Neuronal stem cell (in vitro differentiated cells): ENCODE data around the gene SPOP.

Experiments used
- DNase-seq: peaks from one replicate; pipeline ENCODE4 v3.0.0-alpha.2; 2013; ENCODE audit warnings: low spot score
- H2AFZ ChIP-seq: one replicate; pipeline ENCODE4 v1.6.1; 2013; ENCODE audit warnings: mild to moderate bottlenecking, low read length, inconsistent platforms
- H2AK5ac ChIP-seq: 2 replicates; pipeline ENCODE4 v1.6.1; 2013; ENCODE audit warnings: low read depth, mild to moderate bottlenecking, inconsistent platforms, low read length, moderate library complexity, mixed read lengths
- H2BK120ac ChIP-seq: 2 replicates; pipeline ENCODE4 v1.6.1; 2013; ENCODE audit warnings: low read depth, mild to moderate bottlenecking, inconsistent platforms, low read length, moderate library complexity, mixed read lengths
- H2BK12ac ChIP-seq: one replicate; pipeline ENCODE4 v1.6.1; 2013; ENCODE audit warnings: low read length, inconsistent platforms
- H2BK15ac ChIP-seq: 2 replicates; pipeline ENCODE4 v1.6.1; 2013; ENCODE audit warnings: mild to moderate bottlenecking, low read length, inconsistent platforms, mixed read lengths
- H2BK5ac ChIP-seq: one replicate; pipeline ENCODE4 v1.6.1; 2013; ENCODE audit warnings: inconsistent platforms, mild to moderate bottlenecking, low read length, moderate library complexity
- H3K14ac ChIP-seq: one replicate; pipeline ENCODE4 v1.6.1; 2013; ENCODE audit warnings: low read length, inconsistent platforms
- H3K18ac ChIP-seq: 2 replicates; pipeline ENCODE4 v1.6.1; 2013; ENCODE audit warnings: low read length, inconsistent platforms
- H3K23ac ChIP-seq: 2 replicates; pipeline ENCODE4 v1.6.1; 2013; ENCODE audit warnings: low read depth, mild to moderate bottlenecking, mixed read lengths, low read length, inconsistent platforms; ENCODE audit not compliant: poor library complexity
- H3K27ac ChIP-seq: replicated peaks from 3 replicates; pipeline ENCODE4 v1.5.1; 2013; ENCODE audit warnings: low read length, inconsistent platforms
- H3K27me3 ChIP-seq, 3 experiments: 2 replicates each; pipeline ENCODE4 v1.6.1; 2013; ENCODE audit warnings: low read length in 3 of 3, mild to moderate bottlenecking in 2 of 3, inconsistent platforms in 1 of 3, low read depth in 1 of 3, mixed read lengths in 1 of 3, moderate library complexity in 1 of 3; ENCODE audit not compliant: control insufficient read depth in 3 of 3, insufficient read depth in 3 of 3
- H3K36me3 ChIP-seq, 2 donors: replicated peaks in 1 of 2; 2 replicates each; pipeline ENCODE4 v1.6.1; 2013; ENCODE audit warnings: low read length in 2 of 2; ENCODE audit not compliant: control insufficient read depth in 2 of 2, insufficient read depth in 2 of 2
- H3K4ac ChIP-seq: 2 replicates; pipeline ENCODE4 v1.6.1; 2013; ENCODE audit warnings: inconsistent platforms, mild to moderate bottlenecking, low read length, moderate library complexity
- H3K4me1 ChIP-seq, 2 donors: 1 replicate in 1 of 2; 2 replicates in 1 of 2; pipeline ENCODE4 v1.6.1; 2013; ENCODE audit warnings: low read length in 2 of 2, low read depth in 1 of 2; ENCODE audit not compliant: control insufficient read depth in 2 of 2, insufficient read depth in 1 of 2
- H3K4me2 ChIP-seq: one replicate; pipeline ENCODE4 v1.6.1; 2013; ENCODE audit warnings: mild to moderate bottlenecking, low read length, inconsistent platforms; ENCODE audit not compliant: insufficient read depth, poor library complexity, severe bottlenecking
- H3K4me3 ChIP-seq, 2 donors: 2 replicates each; pipeline ENCODE4 v1.5.1; 2013; ENCODE audit warnings: low read length in 2 of 2, mild to moderate bottlenecking in 2 of 2, inconsistent platforms in 1 of 2, moderate library complexity in 1 of 2
- H3K79me1 ChIP-seq: one replicate; pipeline ENCODE4 v1.6.1; 2013; ENCODE audit warnings: low read depth, mild to moderate bottlenecking, inconsistent platforms, low read length, moderate library complexity
- H3K9ac ChIP-seq: one replicate; pipeline ENCODE4 v1.6.1; 2013; ENCODE audit warnings: mild to moderate bottlenecking, low read depth, low read length, inconsistent platforms; ENCODE audit not compliant: poor library complexity
- H3K9me3 ChIP-seq, 2 donors: replicated peaks in 1 of 2; 2 replicates each; pipeline versions ENCODE3 to v1.6.1; 2013; ENCODE audit warnings: low read length in 2 of 2, mild to moderate bottlenecking in 2 of 2, inconsistent platforms in 1 of 2, low read depth in 1 of 2, mixed read lengths in 1 of 2, moderate library complexity in 1 of 2; ENCODE audit not compliant: control insufficient read depth in 2 of 2, insufficient read depth in 1 of 2
- H4K8ac ChIP-seq: one replicate; pipeline ENCODE4 v1.6.1; 2013; ENCODE audit warnings: low read depth, mild to moderate bottlenecking, inconsistent platforms, low read length, moderate library complexity
- H4K91ac ChIP-seq: one replicate; pipeline ENCODE4 v1.6.1; 2013; ENCODE audit warnings: low read length, low read depth, mild to moderate bottlenecking, inconsistent platforms; ENCODE audit not compliant: poor library complexity
- WGBS, 2 donors: extraction: QIAGEN DNeasy Blood & Tissue Kit; methylation state at CpG; one replicate each; pipeline ENCODE4 v1.1.7; 2013; ENCODE audit warnings: missing lambda C conversion rate in 2 of 2, mixed read lengths in 1 of 2; ENCODE audit not compliant: insufficient read length in 2 of 2, insufficient replicate concordance in 1 of 2; ENCODE audit errors: extremely low coverage in 2 of 2; 5-methylcytosine and 5-hydroxymethylcytosine counted together

Gene SPOP

GRCh38 chr17:49715717-49716279, 37.9 kb upstream of the SPOP start:
- Histone ChIP-seq H3K4me3 (no peak overlapping the region), H2BK120ac (no peak overlapping the region), H4K91ac (no peak overlapping the region), H2BK15ac (no peak overlapping the region), H3K14ac (no peak overlapping the region), H3K18ac (no peak overlapping the region), H2AK5ac (no peak overlapping the region), H2BK5ac (no peak overlapping the region), H4K8ac (no peak overlapping the region), H3K4ac (no peak overlapping the region), H3K79me1 (no peaks in the 10 kb centered on the region), H3K9ac (no peak overlapping the region), H3K23ac (no peak overlapping the region), H3K27me3 (no peaks in the 10 kb centered on the region), H3K9me3 (no peaks in the 10 kb centered on the region), H2BK12ac (no peak overlapping the region), H3K27ac (no peak overlapping the region), H3K4me2 (no peak overlapping the region), H2AFZ (no peak overlapping the region), H3K36me3 (peaks cover 48 to 65% of the 10 kb centered on the region in 2 donors), H3K4me1 (peaks cover 0 to 3% of the 10 kb centered on the region in 2 donors)
- no peak for DNase-seq
- no CpG with 5 or more reads among the region's 9 CpGs for WGBS, 2 donors

DNA sequence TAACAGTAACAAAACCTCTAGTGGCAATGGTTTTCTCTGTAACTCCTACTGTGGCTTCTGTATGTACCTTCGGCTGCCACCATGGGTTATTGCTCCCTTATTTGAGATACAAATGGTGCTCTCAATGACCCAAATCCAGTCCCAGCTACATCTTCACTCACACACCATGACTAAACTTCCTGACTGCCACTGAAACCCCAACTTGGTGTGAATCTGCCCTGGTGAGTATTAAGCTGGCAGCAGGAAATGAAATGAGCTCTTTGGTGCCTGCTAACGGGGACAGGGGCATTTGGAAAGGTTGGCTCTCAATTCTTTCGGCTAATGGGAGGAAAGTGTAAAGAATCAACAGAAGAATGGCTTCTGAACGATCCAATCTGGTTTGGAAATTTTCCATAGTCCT, 37.3 kb upstream of the SPOP start:
- Histone ChIP-seq H2BK120ac (no peak overlapping the region), H3K4ac (no peak overlapping the region), H3K18ac (no peak overlapping the region), H4K91ac (no peak overlapping the region), H2BK15ac (no peak overlapping the region), H3K4me3 (no peak overlapping the region), H2AFZ (no peak overlapping the region), H3K36me3 (peaks cover 46 to 63% of the 10 kb centered on the region in 2 donors), H2AK5ac (no peak overlapping the region), H3K9ac (no peak overlapping the region), H3K27ac (no peak overlapping the region), H3K9me3 (no peaks in the 10 kb centered on the region), H3K79me1 (no peaks in the 10 kb centered on the region), H3K27me3 (no peaks in the 10 kb centered on the region), H3K4me1 (peaks cover 0 to 3% of the 10 kb centered on the region in 2 donors), H3K4me2 (no peak overlapping the region), H2BK5ac (no peak overlapping the region), H3K14ac (no peak overlapping the region), H2BK12ac (no peak overlapping the region), H3K23ac (no peak overlapping the region), H4K8ac (no peak overlapping the region)
- no CpG with 5 or more reads among the region's 4 CpGs for WGBS, 2 donors
- no peak for DNase-seq

GRCh38 chr17:49708515-49709183, 30.8 kb upstream of the SPOP start:
- no peaks in the 10 kb centered on the region for H3K27me3 ChIP-seq
- peaks cover 1% of the 10 kb centered on the region for H3K79me1 ChIP-seq
- no peak overlapping the region for H3K23ac ChIP-seq
- H4K8ac ChIP-seq: no peak overlapping the region
- H3K4me2 ChIP-seq: no peak overlapping the region
- DNase-seq: no peak
- no peak overlapping the region for H2AK5ac ChIP-seq
- no peak overlapping the region for H3K27ac ChIP-seq
- no peak overlapping the region for H3K9ac ChIP-seq
- no peak overlapping the region for H4K91ac ChIP-seq
- H2AFZ ChIP-seq: peak overlapping the region; percentile 92
- no peak overlapping the region for H2BK12ac ChIP-seq
- H3K4me1 ChIP-seq: peaks cover 3 to 11% of the 10 kb centered on the region in 2 donors
- no peak overlapping the region for H3K4ac ChIP-seq
- peak overlapping the region in 1 of 2 donors; percentile 76 for H3K4me3 ChIP-seq
- WGBS, 2 donors: no CpG with 5 or more reads among the region's 15 CpGs
- no peak overlapping the region for H3K14ac ChIP-seq
- no peak overlapping the region for H3K18ac ChIP-seq
- peaks cover 20 to 35% of the 10 kb centered on the region in 2 donors for H3K36me3 ChIP-seq
- no peaks in the 10 kb centered on the region for H3K9me3 ChIP-seq
- H2BK5ac ChIP-seq: no peak overlapping the region
- H2BK15ac ChIP-seq: no peak overlapping the region
- no peak overlapping the region for H2BK120ac ChIP-seq

GRCh38 chr17:49707608-49708514, 30.0 kb upstream of the SPOP start, which contains the start of gene SLC35B1:
Gene SLC35B1, minus strand, starts transcription at chr17:49707964. Its CDS starts 131 bp downstream, at chr17:49707833.
- no CpG with 5 or more reads among the region's 53 CpGs for WGBS, 2 donors
- peaks cover 1% of the 10 kb centered on the region for H3K79me1 ChIP-seq
- no peak within 1 kb of the TSS for H2AK5ac ChIP-seq
- H3K9ac ChIP-seq: peak within 1 kb of the TSS; percentile 81
- H2BK5ac ChIP-seq: peak within 1 kb of the TSS; percentile 91
- H3K4me2 ChIP-seq: peak within 1 kb of the TSS; percentile 96
- H3K9me3 ChIP-seq: no peaks in the 10 kb centered on the region
- H4K91ac ChIP-seq: no peak within 1 kb of the TSS
- no peak within 1 kb of the TSS for H3K14ac ChIP-seq
- H3K36me3 ChIP-seq: peaks cover 25 to 35% of the 10 kb centered on the region in 2 donors
- H3K27ac ChIP-seq: peak within 1 kb of the TSS; percentile 82
- H2BK15ac ChIP-seq: no peak within 1 kb of the TSS
- H3K4me3 ChIP-seq: peak within 1 kb of the TSS; percentile 76 to 88
- H2AFZ ChIP-seq: peak within 1 kb of the TSS; percentile 92
- peaks cover 3 to 11% of the 10 kb centered on the region in 2 donors for H3K4me1 ChIP-seq
- no peak within 1 kb of the TSS for H3K4ac ChIP-seq
- peak; percentile 95 for DNase-seq
- peak within 1 kb of the TSS; percentile 90 for H3K23ac ChIP-seq
- no peak within 1 kb of the TSS for H2BK120ac ChIP-seq
- H3K18ac ChIP-seq: peak within 1 kb of the TSS; percentile 98
- no peaks in the 10 kb centered on the region for H3K27me3 ChIP-seq
- H2BK12ac ChIP-seq: no peak within 1 kb of the TSS
- no peak within 1 kb of the TSS for H4K8ac ChIP-seq
